B cell (primary cell): ENCODE results near the gene FAM217B.

Experiments
- CTCF ChIP-seq: fragments of 200-600 bp; IDR thresholded peaks from one replicate; pipeline ENCODE4 v1.8.0; 2022; ENCODE audit warnings: antibody characterized with exemption, mild to moderate bottlenecking
- EZH2 ChIP-seq: IDR thresholded peaks from 2 replicates; pipeline ENCODE4 v1.6.1; 2012; ENCODE audit warnings: borderline replicate concordance, low read depth, mild to moderate bottlenecking, moderate library complexity, low read length; ENCODE audit not compliant: insufficient read depth, poor library complexity, severe bottlenecking

GRCh38 chr20:59962155-59962554, 22.0 kb downstream of the FAM217B start:
- no peak for TF ChIP-seq CTCF
- TF ChIP-seq EZH2 = no peak
